Mesothelial cell of epicardium (in vitro differentiated cells): ENCODE results near the gene FAM151B. TPM values are rescaled to one million over a fixed set of nuclear protein-coding genes. Genes with fewer than 3 reads are reported as not detected.
"Not testable (repeated sequence)": the region's sequence is repeated elsewhere in the genome, so short reads cannot be mapped to it uniquely, and the experiment has no call there.

Experiments
- DNase-seq, 2 experiments: peaks; one replicate each; pipeline ENCODE4 v3.0.0; 2021; ENCODE audit warnings: low spot score in 2 of 2; ENCODE audit not compliant: unreplicated experiment in 2 of 2
- H3K27ac Mint-ChIP-seq: 2 replicates; pipeline ENCODE4 v1.8.0; 2021; ENCODE audit warnings: mixed read lengths
- H3K27me3 Mint-ChIP-seq: 2 replicates; pipeline ENCODE4 v1.8.0; 2021; ENCODE audit warnings: low read depth, mixed read lengths
- H3K36me3 Mint-ChIP-seq: 2 replicates; pipeline ENCODE4 v1.8.0; 2021; ENCODE audit warnings: mixed read lengths
- H3K4me1 Mint-ChIP-seq: 2 replicates; pipeline ENCODE4 v1.8.0; 2021; ENCODE audit warnings: mixed read lengths
- H3K4me3 Mint-ChIP-seq: 2 replicates; pipeline ENCODE4 v1.8.0; 2021; ENCODE audit warnings: mild to moderate bottlenecking, moderate library complexity, mixed read lengths
- H3K9me3 Mint-ChIP-seq: 2 replicates; pipeline ENCODE4 v1.8.0; 2021; ENCODE audit warnings: mixed read lengths
- total RNA-seq: library from RNA; stranded (reverse); gene quantifications from 3 replicates; pipeline ENCODE4 v1.2.1, GENCODE V29; 2021
- TF ChIP-seq, protein P1 (sequence below): fragments of 200-600 bp; sonication (generic); IDR thresholded peaks from one replicate; pipeline ENCODE4 v1.5.0; 2021; ENCODE audit warnings: antibody characterized with exemption; ENCODE audit not compliant: unreplicated experiment

FAM151B gene
- total RNA-seq, 1 donor from 2014 or later, result 1.5 TPM

DNA sequence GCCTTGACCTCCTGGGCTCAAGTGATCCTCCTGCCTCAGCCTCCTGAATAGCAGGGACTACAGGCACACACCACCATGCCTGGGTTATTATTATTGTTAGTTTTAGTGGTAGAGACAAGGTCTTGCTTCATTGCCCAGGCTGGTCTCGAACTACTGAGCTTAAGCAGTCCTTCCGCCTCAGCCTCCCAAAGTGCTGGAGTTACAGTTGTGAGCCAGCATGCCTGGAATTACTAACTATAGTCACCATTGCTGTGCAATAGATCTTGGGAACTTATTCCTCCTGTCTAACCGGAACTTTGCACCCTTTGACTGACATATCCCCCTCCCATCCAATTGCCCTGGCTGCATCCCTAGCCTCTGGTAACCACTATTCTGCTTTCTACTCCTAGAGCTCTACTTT lies 3.4 kb downstream of the FAM151B start:
- H3K4me3 Mint-ChIP-seq, result no peak overlapping the region
- DNase-seq, result no peak
- H3K9me3 Mint-ChIP-seq, result peaks cover 17% of the 10 kb centered on the region
- TF ChIP-seq, protein P1, sequence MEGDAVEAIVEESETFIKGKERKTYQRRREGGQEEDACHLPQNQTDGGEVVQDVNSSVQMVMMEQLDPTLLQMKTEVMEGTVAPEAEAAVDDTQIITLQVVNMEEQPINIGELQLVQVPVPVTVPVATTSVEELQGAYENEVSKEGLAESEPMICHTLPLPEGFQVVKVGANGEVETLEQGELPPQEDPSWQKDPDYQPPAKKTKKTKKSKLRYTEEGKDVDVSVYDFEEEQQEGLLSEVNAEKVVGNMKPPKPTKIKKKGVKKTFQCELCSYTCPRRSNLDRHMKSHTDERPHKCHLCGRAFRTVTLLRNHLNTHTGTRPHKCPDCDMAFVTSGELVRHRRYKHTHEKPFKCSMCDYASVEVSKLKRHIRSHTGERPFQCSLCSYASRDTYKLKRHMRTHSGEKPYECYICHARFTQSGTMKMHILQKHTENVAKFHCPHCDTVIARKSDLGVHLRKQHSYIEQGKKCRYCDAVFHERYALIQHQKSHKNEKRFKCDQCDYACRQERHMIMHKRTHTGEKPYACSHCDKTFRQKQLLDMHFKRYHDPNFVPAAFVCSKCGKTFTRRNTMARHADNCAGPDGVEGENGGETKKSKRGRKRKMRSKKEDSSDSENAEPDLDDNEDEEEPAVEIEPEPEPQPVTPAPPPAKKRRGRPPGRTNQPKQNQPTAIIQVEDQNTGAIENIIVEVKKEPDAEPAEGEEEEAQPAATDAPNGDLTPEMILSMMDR, result no peak
- H3K27me3 Mint-ChIP-seq, result no peaks in the 10 kb centered on the region
- no peak overlapping the region for H3K27ac Mint-ChIP-seq
- peaks cover 7% of the 10 kb centered on the region for H3K36me3 Mint-ChIP-seq
- H3K4me1 Mint-ChIP-seq, result peaks cover 16% of the 10 kb centered on the region

DNA sequence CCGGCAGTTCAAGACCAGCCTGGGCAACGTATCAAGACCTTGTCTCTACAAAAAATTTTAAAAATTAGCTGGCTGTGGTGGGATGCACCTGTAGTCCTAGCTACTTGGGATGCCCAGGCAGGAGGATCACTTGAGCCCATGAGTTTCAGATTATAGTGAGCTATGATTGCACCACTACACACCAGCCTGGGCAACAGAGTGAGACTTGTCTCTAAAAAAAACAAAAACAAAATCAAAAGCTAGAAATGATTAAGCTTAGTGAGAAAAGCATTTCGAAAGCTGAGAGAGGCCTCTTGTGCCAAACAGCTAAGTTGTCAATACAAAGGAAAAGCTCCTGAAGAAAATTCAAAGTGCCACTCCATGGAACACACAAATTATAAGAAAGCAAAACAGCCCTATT lies 4.8 kb downstream of the FAM151B start:
- peaks cover 8% of the 10 kb centered on the region for H3K4me1 Mint-ChIP-seq
- H3K9me3 Mint-ChIP-seq, result peaks cover 17% of the 10 kb centered on the region
- TF ChIP-seq, protein P1, result no peak
- H3K4me3 Mint-ChIP-seq, result no peak overlapping the region
- DNase-seq, result no peak
- peaks cover 7% of the 10 kb centered on the region for H3K36me3 Mint-ChIP-seq
- no peaks in the 10 kb centered on the region for H3K27me3 Mint-ChIP-seq
- H3K27ac Mint-ChIP-seq, result no peak overlapping the region

DNA sequence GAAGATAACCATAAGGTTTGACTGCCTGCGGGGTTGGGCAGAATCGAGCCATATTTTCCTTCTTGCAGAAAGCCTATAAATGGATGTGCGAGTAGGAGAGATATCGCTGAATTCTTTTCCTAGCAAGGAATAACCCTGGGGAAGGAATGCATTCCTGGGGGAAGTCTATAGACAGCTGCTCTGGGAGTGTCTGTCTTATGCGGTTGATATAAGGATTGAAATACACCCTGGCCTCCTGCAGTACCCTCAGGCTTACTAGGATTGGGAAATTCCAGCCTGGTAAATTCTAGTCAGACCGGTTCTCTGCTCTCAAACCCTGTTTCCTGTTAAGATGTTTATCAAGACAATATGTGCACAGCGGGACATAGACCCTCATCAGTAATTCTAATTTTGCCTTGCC lies 5.5 kb downstream of the FAM151B start:
- DNase-seq, H3K4me1 Mint-ChIP-seq, H3K27me3 Mint-ChIP-seq, H3K36me3 Mint-ChIP-seq, H3K4me3 Mint-ChIP-seq, H3K27ac Mint-ChIP-seq: not testable (repeated sequence)
- peaks cover 17% of the 10 kb centered on the region for H3K9me3 Mint-ChIP-seq

DNA sequence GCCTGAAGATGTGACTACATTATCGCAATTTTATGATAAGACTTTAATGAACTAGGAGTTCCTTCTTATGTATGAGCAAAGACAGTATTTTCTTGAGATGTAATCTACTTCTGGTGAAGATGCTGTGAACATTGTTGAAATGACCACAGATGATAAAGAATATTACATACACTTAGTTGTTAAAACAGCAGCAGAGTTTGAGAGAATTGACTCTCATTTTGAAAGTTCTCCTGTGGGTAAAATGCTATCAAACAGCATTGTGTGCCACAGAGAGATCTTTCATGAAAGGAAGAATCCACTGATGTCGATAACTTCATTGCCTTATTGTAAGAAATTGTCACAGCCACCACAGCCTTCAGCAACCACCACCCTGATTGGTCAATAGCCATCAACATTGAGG lies 8.0 kb downstream of the FAM151B start:
- TF ChIP-seq, protein P1, result no peak
- no peak overlapping the region for H3K27ac Mint-ChIP-seq
- peaks cover 20% of the 10 kb centered on the region for H3K9me3 Mint-ChIP-seq
- H3K4me3 Mint-ChIP-seq, result no peak overlapping the region
- peaks cover 3% of the 10 kb centered on the region for H3K4me1 Mint-ChIP-seq
- DNase-seq, result no peak
- H3K36me3 Mint-ChIP-seq, result peaks cover 7% of the 10 kb centered on the region
- H3K27me3 Mint-ChIP-seq, result no peaks in the 10 kb centered on the region

DNA sequence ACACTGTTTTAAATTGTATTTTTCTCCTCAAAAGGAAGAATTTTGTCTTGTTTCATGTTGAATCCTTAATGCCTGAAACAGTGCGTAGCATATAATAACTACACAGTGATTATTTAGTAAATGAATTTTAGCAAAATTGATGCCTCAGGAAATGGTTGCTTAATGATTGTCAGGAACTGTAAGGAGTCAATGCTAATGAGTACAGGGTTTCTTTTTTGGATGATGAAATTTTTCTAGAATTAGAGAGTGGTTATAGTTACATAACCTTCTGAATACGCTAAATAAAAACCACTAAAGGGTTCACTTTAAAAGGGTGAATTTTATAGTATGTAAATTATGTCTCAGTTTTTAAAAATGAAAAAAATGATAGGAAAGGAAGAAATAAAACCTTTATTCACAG lies 14.9 kb downstream of the FAM151B start:
- no peak for DNase-seq
- TF ChIP-seq, protein P1, result no peak
- no peak overlapping the region for H3K4me3 Mint-ChIP-seq
- peaks cover 3% of the 10 kb centered on the region for H3K9me3 Mint-ChIP-seq
- no peak overlapping the region for H3K27ac Mint-ChIP-seq
- no peaks in the 10 kb centered on the region for H3K27me3 Mint-ChIP-seq
- no peaks in the 10 kb centered on the region for H3K36me3 Mint-ChIP-seq
- no peaks in the 10 kb centered on the region for H3K4me1 Mint-ChIP-seq

DNA sequence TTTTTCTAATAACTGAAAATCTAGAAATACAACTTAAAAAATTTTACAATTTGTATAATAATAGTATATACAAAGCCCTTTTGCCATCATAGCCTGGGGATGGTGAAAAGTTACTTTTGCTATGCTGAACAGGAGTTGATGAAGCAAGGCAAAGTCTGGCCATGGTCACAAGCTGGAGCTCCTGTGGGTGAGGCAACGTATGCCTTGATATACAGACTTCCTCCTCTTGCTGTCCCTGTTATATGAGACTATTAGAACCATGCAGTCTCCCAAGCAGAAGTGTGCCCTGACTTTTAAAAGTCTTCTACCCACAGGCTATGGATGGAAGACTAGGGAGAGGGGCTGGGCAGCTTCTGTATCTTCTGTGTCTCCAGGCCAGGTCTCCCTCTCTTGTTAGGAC lies 15.7 kb downstream of the FAM151B start:
- peaks cover 3% of the 10 kb centered on the region for H3K9me3 Mint-ChIP-seq
- no peaks in the 10 kb centered on the region for H3K27me3 Mint-ChIP-seq
- no peaks in the 10 kb centered on the region for H3K4me1 Mint-ChIP-seq
- TF ChIP-seq, protein P1, result no peak
- DNase-seq, result no peak
- no peak overlapping the region for H3K4me3 Mint-ChIP-seq
- no peaks in the 10 kb centered on the region for H3K36me3 Mint-ChIP-seq
- no peak overlapping the region for H3K27ac Mint-ChIP-seq
